Esophagus squamous epithelium (tissue), 5 donors: ENCODE data around the gene LRRTM3. TPM values are rescaled to one million over a fixed set of nuclear protein-coding genes. Genes with fewer than 3 reads are reported as not detected.

Experiments used
- DNase-seq: peaks from one replicate; lab custom pipeline; 2025; lab: John Stamatoyannopoulos, UW
- H3K27ac ChIP-seq, 4 donors: fragments of 200-600 bp; sonication (generic); one replicate each; pipeline ENCODE4 v1.5.1; 2016 to 2019; ENCODE audit warnings: mild to moderate bottlenecking in 1 of 4
- H3K27me3 ChIP-seq, 4 donors: fragments of 200-600 bp; sonication (generic); 1 replicate in 3 of 4; 2 replicates in 1 of 4; pipeline versions ENCODE4 v1.5.1 to v1.6.0; 2017 to 2021; ENCODE audit warnings: antibody characterized with exemption in 1 of 4
- H3K36me3 ChIP-seq, 3 donors: fragments of 200-600 bp; sonication (generic); one replicate each; pipeline ENCODE4 v1.5.1; 2016 to 2019
- H3K4me1 ChIP-seq, 3 donors: fragments of 200-600 bp; sonication (generic); one replicate each; pipeline ENCODE4 v1.5.1; 2017 to 2019
- H3K4me3 ChIP-seq, 4 donors: fragments of 200-600 bp; sonication (generic); 1 replicate in 3 of 4; 2 replicates in 1 of 4; pipeline ENCODE4 v1.5.1; 2016 to 2019; ENCODE audit warnings: mild to moderate bottlenecking in 2 of 4, moderate library complexity in 1 of 4
- H3K9me3 ChIP-seq, 3 donors: fragments of 200-600 bp; sonication (generic); one replicate each; pipeline ENCODE4 v1.5.1; 2016 to 2019
- CTCF ChIP-seq, 6 experiments: fragments of 450-650 bp in 4 of 6; fragments of 200-600 bp in 2 of 6; sonication (generic) in 2 of 6; IDR thresholded peaks; one replicate each; pipeline ENCODE4 v1.5.1; 2016 to 2019; ENCODE audit warnings: antibody characterized with exemption in 6 of 6, mild to moderate bottlenecking in 4 of 6, moderate library complexity in 4 of 6
- POLR2A ChIP-seq, 4 donors: fragments of 450-650 bp; IDR thresholded peaks; one replicate each; pipeline ENCODE4 v1.6.1; 2017; ENCODE audit warnings: antibody characterized with exemption in 4 of 4, mild to moderate bottlenecking in 4 of 4, moderate library complexity in 3 of 4
- WGBS, 2 donors: methylation state at CpG; one replicate each; pipeline ENCODE4 v1.1.5; 2018; 5-methylcytosine and 5-hydroxymethylcytosine counted together
- intact Hi-C: fragments of 100-400 bp; cut with DNase I; formaldehyde crosslinking; loops from one replicate; pipeline ENCODE4 v1.15.0; 2022
- total RNA-seq, 4 donors: library from RNA; depleted of rRNA; stranded (reverse); fragments of >200 nt; gene quantifications; one replicate each; pipeline ENCODE4 v1.1.0, GENCODE V29; 2016
- donor health status: DM: yes; HTN: yes; CAD: no.

The LRRTM3 gene
- total RNA-seq, 4 donors from 2014 or later = under 0.01 TPM; not detected in 3

GRCh38 chr10:67140641-67141040 lies 214.8 kb downstream of the LRRTM3 start:
- no peak for DNase-seq
- TF ChIP-seq POLR2A (IDR thresholded peaks at IDR 0.05) = no peak
- TF ChIP-seq CTCF (IDR thresholded peaks at IDR 0.05) = no peak
- Histone ChIP-seq H3K36me3 (no peaks in the 10 kb centered on the region), H3K27ac (no peak overlapping the region), H3K27me3 (no peaks in the 10 kb centered on the region), H3K4me1 (no peaks in the 10 kb centered on the region), H3K9me3 (no peaks in the 10 kb centered on the region), H3K4me3 (no peak overlapping the region)
- intact Hi-C loops = no loop called here
- 15 to 25% methylated on average over 2 of the region's 2 CpGs for whole genome bisulfite sequencing, 2 donors

GRCh38 chr10:67141300-67141699 lies 215.5 kb downstream of the LRRTM3 start:
- intact Hi-C loops = no loop called here
- no peak overlapping the region for H3K4me3 ChIP-seq
- no peak overlapping the region for H3K27ac ChIP-seq
- H3K27me3 ChIP-seq = no peaks in the 10 kb centered on the region
- no peaks in the 10 kb centered on the region for H3K9me3 ChIP-seq
- TF ChIP-seq POLR2A (IDR thresholded peaks at IDR 0.05) = no peak
- TF ChIP-seq CTCF (IDR thresholded peaks at IDR 0.05) = no peak
- H3K36me3 ChIP-seq = no peaks in the 10 kb centered on the region
- no peak for DNase-seq
- H3K4me1 ChIP-seq = no peaks in the 10 kb centered on the region
- 60 to 64% methylated on average over 6 of the region's 6 CpGs for WGBS, 2 donors

GRCh38 chr10:67144530-67144929 lies 218.7 kb downstream of the LRRTM3 start:
- no peak overlapping the region for H3K27ac ChIP-seq
- H3K4me3 ChIP-seq = no peak overlapping the region
- 89 to 93% methylated on average over 1 of the region's 1 CpG for WGBS, 2 donors
- TF ChIP-seq POLR2A (IDR thresholded peaks at IDR 0.05) (no peak), CTCF (IDR thresholded peaks at IDR 0.05) (no peak)
- H3K27me3 ChIP-seq = no peaks in the 10 kb centered on the region
- no peaks in the 10 kb centered on the region for H3K9me3 ChIP-seq
- DNase-seq = no peak
- intact Hi-C loops = no loop called here
- no peaks in the 10 kb centered on the region for H3K36me3 ChIP-seq
- H3K4me1 ChIP-seq = no peaks in the 10 kb centered on the region
